ENCODE data around the gene TESPA1.

DNA sequence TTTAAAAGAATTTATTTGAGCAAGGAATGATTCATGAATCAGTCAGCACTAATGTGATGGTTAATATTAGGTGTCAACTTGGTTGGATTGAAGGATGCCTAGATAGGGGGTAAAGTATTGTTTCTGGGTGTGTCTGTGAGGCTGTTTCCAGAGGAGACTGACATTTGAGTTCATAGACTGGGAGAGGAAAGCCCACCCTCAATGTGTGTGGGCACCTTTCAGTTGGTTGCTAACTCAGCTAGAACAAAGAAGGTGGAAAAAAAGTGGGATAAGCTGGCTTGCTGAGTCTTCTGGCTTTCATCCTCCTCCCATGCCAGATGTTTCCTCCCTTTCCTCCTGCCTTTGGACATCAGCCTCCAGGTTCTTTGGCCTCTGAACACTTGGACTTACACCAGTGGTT lies 47.2 kb downstream of the TESPA1 start:
- TF ChIP-seq CTCF (IDR thresholded peaks at IDR 0.05), result no peak
- no peak for TF ChIP-seq POLR2AphosphoS5 (IDR thresholded peaks at IDR 0.05; ENCODE audit: low read depth, low read length)
- no peak for TF ChIP-seq TCF7L2 (IDR thresholded peaks at IDR 0.05; ENCODE audit: low read depth, low read length)
- no peak for TF ChIP-seq SIN3A (IDR thresholded peaks at IDR 0.05; ENCODE audit: borderline replicate concordance, insufficient read depth, low read depth, low read length)
